Adrenal gland (tissue), 5 donors: ENCODE measurements around the gene QSER1.

Source experiments
- POLR2A ChIP-seq, 2 donors: fragments of 450-650 bp; IDR thresholded peaks; one replicate each; pipeline ENCODE4 v1.6.1; 2017; ENCODE audit warnings: antibody characterized with exemption in 2 of 2, mild to moderate bottlenecking in 2 of 2, moderate library complexity in 1 of 2
- TF ChIP-seq, protein P1 (sequence below), 6 experiments: fragments of 450-650 bp in 4 of 6; fragments of 200-600 bp in 2 of 6; sonication (generic) in 1 of 6; IDR thresholded peaks; 1 replicate in 5 of 6; 2 replicates in 1 of 6; pipeline versions ENCODE4 v1.5.1 to v1.8.0; 2016 to 2021; ENCODE audit warnings: antibody characterized with exemption in 6 of 6, mild to moderate bottlenecking in 2 of 6, moderate library complexity in 1 of 6
- donor health status: DM: no; HTN: no; CAD: no.

- TF ChIP-seq, protein P1, sequence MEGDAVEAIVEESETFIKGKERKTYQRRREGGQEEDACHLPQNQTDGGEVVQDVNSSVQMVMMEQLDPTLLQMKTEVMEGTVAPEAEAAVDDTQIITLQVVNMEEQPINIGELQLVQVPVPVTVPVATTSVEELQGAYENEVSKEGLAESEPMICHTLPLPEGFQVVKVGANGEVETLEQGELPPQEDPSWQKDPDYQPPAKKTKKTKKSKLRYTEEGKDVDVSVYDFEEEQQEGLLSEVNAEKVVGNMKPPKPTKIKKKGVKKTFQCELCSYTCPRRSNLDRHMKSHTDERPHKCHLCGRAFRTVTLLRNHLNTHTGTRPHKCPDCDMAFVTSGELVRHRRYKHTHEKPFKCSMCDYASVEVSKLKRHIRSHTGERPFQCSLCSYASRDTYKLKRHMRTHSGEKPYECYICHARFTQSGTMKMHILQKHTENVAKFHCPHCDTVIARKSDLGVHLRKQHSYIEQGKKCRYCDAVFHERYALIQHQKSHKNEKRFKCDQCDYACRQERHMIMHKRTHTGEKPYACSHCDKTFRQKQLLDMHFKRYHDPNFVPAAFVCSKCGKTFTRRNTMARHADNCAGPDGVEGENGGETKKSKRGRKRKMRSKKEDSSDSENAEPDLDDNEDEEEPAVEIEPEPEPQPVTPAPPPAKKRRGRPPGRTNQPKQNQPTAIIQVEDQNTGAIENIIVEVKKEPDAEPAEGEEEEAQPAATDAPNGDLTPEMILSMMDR (IDR thresholded peaks at IDR 0.05): no peak
- TF ChIP-seq POLR2A (IDR thresholded peaks at IDR 0.05): no peak
Measured at GRCh38 chr11:32985600-32985999, 93.0 kb downstream of the QSER1 start.
